GM19324 (cell line): ENCODE measurements around the gene PRSS21.
A peak's percentile ranks its signal among the peaks of the same experiment; 100 is the strongest.

Source experiments
- ATAC-seq: cut with Tn5 transposase; IDR thresholded peaks from one replicate; pipeline ENCODE4 v1.9.1; 2021; ENCODE audit warnings: mild to moderate bottlenecking, moderate library complexity; ENCODE audit not compliant: unreplicated experiment, low FRiP score

The PRSS21 gene, protein sequence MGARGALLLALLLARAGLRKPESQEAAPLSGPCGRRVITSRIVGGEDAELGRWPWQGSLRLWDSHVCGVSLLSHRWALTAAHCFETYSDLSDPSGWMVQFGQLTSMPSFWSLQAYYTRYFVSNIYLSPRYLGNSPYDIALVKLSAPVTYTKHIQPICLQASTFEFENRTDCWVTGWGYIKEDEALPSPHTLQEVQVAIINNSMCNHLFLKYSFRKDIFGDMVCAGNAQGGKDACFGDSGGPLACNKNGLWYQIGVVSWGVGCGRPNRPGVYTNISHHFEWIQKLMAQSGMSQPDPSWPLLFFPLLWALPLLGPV

DNA sequence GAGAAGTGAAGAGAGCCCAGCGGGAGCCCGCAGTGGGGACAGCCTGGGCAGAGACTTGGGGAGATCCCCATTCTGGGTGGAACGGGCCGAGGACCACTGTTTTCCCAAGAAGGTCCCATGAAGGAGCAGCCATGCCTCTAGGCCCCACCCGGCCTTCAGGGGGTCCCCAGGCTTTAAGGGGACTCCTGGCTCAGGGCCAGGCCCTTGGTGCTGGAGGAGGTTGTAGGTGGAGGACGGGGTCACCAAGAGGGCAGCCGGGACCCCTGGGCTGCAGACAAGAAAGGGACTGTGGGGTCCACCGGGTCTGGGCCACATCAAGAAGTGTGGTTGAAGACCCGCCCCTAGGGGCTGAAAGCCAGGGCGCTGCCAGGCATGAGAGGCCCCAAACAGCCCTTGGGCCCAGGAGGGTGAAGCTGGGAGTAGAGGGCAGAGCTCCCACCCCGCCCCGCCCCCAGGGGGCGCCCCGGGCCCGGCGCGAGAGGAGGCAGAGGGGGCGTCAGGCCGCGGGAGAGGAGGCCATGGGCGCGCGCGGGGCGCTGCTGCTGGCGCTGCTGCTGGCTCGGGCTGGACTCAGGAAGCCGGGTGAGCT is at the start of gene PRSS21:
TSS of gene PRSS21 (plus strand) at position 487 of the 589 bp plus-strand sequence. CDS start at position 519, 32 bp downstream.
- no peak for ATAC-seq

DNA sequence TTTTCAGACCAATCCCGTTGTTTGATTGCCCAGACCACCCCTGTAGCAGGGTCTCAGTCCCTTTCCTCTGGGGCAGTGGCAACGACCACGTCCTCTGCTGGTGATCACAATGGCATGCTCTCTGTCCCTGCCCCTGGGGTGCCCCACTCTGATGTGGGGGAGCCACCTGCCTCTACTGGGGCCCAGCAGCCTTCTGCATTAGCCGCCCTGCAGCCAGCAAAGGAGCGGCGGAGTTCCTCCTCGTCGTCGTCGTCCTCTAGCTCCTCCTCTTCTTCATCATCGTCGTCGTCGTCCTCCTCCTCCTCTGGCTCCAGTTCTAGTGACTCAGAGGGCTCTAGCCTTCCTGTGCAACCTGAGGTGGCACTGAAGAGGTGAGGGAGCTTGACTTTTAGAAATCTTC is 49.1 kb upstream of the PRSS21 start:
- ATAC-seq, result no peak

DNA sequence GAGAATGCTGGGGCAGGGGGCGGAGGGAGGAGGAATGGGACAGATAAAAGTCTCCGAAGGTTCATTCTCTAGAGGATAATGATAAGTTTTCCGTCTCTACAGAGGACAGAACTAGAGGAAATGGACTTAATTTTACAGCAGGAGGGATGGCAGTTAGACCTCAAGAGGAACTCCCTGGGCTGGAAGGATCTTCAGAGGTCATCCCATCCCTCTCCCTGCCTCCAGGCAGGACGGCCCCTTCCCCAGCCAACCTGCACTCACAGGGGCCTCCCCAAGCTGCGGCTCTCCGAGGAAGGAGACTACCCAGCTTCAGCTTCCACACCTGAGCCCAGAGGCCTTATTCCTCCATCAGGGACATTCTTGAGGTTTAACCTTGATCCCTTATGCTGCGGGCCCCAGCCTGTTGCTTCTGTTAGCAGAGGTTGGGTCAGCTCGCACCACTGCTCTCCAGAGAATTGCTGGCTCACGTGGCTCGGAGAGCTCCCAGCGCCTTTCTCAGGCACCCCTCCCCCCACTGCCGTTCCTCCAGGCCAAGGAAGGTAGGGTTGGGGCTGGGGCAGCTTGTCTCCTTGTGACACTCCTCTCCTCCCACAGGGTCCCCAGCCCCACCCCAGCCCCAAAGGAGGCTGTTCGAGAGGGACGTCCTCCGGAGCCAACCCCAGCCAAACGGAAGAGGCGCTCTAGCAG is 48.5 kb upstream of the PRSS21 start:
- no peak for ATAC-seq

DNA sequence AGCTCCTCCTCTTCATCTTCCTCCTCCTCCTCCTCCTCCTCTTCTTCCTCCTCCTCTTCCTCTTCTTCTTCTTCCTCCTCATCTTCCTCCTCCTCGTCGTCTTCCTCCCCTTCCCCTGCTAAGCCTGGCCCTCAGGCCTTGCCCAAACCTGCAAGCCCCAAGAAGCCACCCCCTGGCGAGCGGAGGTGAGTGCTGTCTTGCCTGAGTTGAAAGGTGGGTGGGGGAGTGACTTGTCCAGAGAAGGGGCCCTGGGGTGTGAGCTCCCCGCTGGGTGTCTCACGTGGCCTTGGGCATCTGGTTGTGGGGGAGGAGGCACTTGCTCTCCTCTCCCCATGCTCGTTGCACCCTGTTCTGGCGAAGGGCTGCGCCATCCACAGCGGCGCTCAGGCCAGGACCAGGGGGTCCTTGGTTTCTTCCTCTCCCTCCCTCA is 47.9 kb upstream of the PRSS21 start:
- no peak for ATAC-seq

DNA sequence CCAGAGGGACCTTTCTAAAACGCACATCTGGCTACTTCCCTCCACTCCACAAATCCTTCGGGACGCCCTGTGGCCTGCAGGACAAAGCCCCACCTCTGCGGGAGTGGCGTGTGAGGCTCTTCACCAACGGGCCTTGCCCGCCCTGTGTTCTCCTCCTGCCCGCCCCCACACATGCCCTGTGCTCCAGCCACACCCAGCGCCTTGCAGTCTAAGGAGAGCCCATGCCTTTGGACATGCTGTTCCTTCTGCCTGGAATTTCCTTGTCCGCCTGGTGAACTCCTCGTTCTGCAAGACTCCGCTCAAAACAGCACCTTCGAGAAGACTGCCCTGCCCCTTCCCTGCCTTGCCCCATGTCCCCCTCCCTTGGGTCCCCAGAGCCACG is 47.4 kb upstream of the PRSS21 start:
- no peak for ATAC-seq

DNA sequence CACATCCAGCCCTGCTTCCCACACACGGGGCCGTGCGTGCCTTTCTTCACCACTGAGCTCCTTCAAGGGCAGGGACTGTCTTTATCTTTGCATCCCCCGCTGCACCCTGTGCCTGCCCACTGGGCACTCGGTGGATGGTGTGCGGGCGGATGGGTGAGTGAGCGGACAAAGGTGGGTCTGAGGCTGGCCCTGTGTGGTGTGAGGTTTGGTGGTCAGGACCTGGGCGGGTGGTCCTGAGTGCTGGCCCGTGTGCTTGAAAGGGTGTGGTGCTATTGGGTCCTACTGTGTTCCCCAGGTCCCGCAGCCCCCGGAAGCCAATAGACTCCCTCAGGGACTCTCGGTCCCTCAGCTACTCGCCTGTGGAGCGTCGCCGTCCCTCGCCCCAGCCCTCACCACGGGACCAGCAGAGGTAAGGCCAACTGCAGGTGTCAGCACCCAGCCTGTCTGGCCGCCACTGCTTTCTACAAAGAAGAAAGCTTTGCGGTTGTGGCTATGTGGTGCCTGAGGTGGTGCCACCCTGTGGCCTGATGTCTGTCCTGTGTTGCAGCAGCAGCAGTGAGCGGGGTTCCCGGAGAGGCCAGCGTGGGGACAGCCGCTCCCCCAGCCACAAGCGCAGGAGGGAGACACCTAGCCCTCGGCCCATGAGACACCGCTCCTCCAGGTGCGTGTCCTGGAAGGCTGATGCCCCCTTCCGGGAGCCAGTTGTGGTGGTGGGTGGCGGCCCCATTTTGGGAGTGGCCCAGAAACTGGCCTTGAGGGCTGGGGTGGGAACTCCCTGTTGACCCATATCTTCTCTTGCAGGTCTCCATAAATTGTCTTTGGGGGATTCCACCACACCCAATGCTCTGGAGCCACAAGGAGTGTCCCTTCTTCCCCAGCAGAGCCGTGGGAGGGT is 46.7 kb upstream of the PRSS21 start:
- no peak for ATAC-seq

DNA sequence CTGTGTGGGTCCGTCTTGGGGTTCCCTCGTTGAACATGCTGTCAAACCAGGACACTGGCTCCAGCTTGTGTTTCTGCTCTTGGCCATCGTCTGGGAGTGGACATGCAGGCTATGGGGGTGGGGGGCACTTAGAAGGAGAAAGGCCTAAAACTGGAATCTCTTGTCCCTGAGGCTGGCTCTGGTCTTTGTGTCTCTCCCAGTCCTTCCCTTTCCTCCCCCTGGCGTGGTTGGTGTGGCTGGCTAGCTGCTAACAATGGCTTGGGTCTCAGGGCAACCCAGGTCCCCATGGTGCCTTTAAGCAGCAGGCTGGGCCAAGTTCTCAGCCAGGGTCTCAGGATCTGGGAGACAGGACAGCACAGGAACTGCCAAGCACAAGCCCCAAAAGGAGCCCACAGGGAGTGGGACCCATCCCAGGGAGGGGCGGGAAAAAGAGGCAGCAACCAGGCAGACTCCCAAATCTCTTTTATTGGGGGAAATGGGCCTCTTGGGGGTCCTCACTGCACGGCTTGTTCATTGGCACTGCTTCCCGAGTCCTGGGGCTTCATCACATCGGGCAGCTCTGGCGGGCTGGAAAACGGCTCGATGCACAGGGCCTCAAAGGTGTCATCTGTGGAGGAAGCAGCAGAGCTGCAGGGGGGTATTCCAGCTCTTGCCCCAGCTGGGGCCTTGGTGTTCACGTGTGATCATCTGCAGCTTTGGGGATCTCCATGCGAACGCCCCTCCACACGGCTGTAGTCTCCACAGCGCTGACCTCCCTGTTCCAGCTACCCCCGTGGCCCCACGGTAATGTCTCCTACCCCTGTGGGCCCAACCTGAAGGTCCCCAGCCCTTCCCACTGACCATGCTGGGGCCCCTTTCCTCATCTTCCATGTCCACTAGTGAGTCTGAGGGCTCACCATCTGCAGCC is 45.3 kb upstream of the PRSS21 start:
- no peak for ATAC-seq

DNA sequence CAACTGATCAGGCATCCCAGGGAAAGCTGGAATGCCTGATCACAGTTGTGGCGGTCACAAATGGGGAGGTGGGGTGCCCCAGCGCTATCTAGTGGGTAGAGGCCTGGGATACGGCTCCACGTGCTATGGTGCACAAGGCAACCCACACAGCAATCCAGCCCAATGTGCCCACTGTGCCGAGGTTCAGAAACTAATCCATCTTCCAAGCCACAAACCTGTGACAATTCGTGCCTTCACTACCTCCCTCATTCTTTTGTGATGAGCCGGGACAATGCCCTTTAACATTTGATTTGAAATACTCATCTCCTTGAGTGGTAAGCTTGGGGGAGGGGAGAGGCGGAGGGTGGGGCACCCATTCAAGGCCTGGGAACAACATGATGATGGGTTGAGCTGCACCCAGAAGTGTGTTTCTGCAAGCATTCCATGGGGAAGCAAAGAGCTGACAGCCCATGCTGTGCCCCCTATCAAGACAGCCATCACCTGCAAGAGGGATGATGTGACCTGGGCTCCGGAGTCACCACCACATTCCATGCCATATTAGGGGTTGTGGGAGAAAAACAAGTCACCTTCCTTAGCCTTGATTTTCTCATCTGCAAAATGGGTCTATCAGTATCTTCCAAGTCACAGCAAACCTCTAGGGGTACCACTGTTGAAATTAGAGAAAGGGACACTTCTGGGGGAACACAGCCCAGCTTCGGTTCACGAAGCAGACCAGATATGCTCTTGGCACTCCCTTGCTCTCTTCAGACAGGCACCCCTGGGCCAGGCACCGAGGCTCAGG is 43.7 kb upstream of the PRSS21 start:
- ATAC-seq, result no peak

DNA sequence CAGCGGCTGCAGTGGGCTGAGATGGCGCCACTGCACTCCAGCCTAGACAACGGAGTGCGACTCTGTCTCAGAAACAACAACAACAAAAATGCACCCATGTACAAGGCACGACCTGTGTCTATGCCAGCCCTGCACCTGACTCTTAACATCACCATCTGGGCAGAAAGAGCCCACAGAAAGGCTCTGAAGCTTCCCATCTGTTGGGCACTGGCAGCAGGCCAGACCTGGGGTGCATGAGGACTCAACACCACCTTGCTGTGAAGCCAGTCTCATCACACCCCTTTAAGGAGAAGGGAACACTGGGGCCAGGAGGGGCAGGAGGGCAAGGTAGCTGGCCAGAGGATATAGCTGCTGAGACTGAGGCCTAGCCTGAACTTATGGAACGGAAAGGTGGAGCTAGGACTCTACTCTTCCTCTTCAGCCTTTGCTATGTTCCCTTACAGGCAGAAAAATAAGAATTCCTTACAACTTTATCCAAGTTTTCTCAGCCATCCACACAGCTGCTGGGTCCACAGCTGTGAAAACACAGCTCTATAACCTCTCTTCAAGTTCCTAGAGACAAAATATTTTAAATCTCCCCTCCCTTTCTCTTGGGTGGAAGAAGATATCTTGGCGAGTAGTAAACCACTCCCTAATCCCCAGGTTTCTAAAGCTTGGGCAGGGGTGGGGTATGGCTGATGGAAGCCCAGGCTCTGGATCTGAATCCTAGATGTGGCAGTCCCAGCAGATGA is 42.7 kb upstream of the PRSS21 start:
- no peak for ATAC-seq

DNA sequence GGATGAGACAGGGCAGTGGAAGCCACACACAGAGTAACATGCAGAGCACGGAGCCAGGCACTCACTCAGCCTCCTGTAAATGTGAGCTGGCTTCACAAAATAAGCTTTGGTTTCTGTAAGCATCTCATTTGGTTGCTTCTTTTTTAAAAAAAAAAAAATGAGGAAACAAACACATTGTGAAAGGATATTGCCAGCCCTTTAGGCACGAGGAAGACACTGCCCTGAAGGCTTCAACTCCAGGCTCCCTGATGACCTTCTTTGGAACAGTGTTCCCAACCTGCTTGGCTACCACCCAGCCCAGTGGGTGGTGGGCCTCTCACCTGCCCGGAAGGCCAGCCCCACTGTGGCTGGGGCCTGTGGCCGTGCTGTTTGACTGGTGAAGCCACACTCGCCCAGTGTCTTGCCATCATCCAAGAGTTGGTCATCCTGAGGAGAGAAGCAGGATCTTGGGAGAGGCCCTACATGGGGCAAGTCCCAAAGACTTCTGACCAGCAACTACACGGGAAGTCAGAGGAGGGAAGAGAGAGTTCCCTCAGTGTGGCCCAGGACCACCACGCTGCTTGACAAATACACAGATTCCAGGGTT is 41.8 kb upstream of the PRSS21 start:
- no peak for ATAC-seq

DNA sequence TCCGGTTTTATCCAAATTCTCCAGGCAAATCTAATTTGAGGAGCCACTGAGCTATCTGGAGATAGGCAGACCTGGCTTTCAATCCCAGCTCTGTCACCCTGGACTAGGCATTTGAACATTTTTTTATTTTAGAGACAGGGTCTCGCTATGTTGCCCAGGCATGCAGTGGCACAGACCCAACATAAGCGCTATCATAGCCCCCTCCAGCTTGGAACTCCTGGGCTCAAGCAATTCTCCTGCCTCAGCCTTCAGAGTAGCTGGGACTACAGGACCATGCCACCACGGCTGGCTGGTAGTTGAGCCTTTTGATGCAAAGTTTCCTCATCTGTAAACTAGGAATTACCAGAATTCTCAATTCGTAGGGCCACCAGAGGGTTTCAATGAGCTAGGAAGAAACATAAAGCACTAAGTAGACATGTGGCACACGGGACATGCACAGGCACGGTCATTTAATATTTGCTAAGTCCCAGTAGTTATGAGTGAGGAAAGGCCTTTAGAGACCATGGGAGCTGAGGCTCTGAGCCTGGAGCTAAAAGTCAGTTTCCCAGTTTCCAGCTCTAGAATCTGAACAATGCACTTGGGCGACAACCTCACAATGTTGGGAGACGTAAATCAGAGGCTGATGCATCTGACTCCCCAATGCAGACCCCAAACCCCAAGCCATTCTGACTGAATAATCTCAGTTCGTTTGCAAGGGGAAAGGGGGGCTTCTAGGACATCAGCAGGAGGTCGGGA is 41.1 kb upstream of the PRSS21 start:
- ATAC-seq, result no peak

DNA sequence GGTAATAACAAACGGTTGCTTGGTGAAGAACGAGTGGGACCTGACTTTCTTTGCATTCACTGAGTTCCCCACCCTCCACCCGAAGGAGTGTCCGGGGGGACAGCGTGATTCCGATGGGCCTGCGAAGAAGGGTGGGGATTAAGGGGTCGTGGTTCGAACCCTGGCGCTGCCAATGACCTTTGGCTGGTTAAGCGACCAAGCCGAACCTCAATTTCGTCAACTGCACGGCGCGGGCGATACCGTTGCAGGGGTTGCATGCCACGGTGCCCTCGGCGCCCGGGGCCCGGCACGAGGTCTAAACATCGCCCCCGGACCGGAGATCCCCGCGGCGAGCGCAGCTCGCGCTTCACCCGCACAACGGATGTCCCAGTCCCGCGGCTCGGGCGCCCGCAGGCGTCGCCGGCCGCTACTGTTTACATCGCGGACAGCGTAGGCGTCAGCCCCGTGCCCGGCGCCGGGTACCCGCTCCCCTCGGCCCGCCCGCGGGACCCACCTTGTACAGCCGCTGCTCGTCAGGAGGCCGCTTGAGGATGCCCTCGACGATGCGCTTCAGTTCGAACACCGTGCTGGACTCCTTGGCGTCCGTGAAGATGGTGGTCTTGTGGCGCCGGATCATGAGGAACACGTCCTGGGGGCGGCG is 40.4 kb upstream of the PRSS21 start:
- peak; percentile 28 for ATAC-seq

DNA sequence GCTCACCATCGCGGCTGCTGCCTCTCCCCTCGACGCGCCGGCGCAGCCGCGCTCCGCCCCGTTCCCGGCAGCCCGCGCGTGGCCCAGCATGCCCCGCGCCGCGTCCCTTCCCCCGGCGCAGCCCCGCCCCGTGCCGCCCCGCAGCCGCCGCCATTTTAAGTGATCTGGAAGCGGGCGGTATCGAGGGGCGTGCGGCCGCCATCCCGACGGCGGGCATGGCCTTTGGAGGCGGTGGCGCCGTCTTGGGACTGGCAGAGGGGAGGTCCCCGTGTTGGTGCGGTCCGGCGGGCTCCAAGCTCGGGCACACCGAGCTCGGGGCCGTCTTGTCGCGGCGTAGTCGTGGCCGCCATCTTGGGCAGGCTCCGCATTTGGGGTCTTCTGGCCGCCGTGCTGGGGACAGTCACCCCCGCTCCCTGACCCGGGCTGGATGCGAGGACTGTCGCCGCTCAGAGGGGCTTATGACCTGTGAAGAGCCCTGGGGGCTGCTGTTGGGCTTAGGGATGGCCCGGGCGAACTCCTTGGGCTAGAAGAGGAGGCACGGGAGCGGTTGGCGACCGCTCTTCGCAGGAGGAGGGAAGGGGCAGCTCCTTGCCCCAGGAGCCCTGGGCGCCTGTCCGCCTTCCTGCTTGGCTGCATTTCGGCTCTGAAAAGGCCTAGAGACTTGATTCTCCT is 39.7 kb upstream of the PRSS21 start, which contains the start of gene ELOB:
TSS of gene ELOB (minus strand) at position 50 of the 672 bp plus-strand sequence. CDS start at position 9, 41 bp downstream.
- ATAC-seq, result peak; percentile 87

DNA sequence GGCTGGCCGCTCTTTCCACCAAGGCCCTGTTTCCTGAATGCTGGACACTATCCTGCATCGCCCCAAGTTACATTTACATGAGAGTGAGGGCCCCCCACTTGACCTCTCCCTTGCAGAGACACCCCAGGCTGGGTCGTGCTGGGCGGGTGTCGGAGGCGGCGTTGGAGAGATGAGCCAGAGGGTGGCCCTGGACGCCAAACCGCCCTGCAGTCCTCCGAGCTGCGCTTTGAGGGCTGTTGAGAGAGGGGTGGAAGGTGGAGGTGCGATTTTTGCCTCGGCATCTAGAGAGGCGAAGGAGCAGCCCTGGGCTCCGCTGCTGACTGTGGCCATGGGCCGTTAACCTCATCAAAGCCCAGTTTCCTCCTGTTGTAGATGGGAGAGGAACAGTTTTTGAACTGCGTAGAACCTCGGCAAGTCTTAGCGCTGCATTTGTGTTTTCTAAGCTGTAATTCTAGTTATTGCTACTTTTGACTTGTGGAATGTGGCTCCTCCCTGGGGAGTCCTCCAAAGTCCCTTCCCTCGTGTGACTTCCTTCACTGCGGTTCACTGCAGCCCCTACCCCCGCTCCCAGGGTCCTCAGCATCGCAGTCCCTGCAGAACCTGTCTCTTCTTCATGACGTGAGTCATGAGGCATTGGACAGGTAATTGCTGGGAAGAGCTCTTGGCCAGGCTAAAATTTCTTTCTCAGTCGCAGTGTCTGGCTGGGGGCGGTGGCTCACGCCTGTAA is 39.0 kb upstream of the PRSS21 start:
- no peak for ATAC-seq

DNA sequence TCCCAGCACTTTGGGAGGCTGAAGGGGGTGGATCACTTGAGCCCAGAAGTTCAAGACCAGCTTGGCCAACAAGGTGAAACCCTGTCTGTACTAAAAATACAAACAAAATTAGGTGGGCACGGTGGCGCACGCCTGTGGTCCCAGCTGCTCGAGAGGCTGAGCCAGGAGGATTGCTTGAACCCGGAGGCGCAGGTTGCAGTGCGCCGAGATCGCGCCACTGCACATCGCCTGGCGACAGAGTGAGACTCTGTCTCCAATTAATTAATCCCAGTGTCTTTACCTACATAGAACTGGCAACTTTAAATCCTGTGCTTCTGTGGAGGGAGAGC is 38.4 kb upstream of the PRSS21 start:
- no peak for ATAC-seq
